ENCODE measurements around the gene PCAT7. TPM values are rescaled to one million over a fixed set of nuclear protein-coding genes. Genes with fewer than 3 reads are reported as not detected.

PCAT7 gene
- total RNA-seq, 1 experiment from 2014 or later: 4.0 TPM

DNA sequence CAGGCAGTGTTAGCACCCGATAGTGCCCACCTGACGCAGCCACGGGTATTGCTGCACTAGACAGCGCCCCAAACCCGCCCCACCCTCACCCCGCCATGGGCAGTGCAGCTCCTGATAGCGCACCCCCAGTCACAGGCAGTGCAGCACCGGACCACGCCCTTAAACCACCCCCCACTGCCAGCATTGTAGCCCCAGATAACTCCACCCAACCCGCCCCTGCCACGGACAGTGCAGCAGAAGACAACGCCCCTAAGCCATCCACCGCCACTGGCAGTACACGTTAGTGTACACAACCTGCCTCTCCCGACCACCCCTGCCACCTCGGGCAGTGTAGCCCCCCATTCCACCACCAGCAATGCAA, 825 bp upstream of the PCAT7 start:
- Histone ChIP-seq H2BK5ac (ENCODE audit: insufficient read length, low read length) (no peak overlapping the region), H3K9ac (ENCODE audit: extremely low read depth, insufficient read length, low read length) (no peak overlapping the region), H3K56ac (ENCODE audit: insufficient read length, low read depth, low read length) (no peak overlapping the region), H2BK12ac (ENCODE audit: insufficient read length, low read depth, low read length) (no peak overlapping the region), H3K23me2 (ENCODE audit: insufficient read length, low read depth, low read length, poor library complexity, severe bottlenecking) (peaks cover 8% of the 10 kb centered on the region), H2AK5ac (ENCODE audit: insufficient read length, low read length) (no peak overlapping the region), H2BK120ac (ENCODE audit: low read depth, low read length, poor library complexity, severe bottlenecking) (no peak overlapping the region), H2AFZ (ENCODE audit: low read length) (no peak overlapping the region), H4K5ac (ENCODE audit: insufficient read length, low read depth, low read length) (no peak overlapping the region), H3K18ac (ENCODE audit: insufficient read length, low read depth, low read length) (no peak overlapping the region), H3K79me2 (ENCODE audit: insufficient read depth, low read length) (no peaks in the 10 kb centered on the region), H2BK15ac (ENCODE audit: low read depth, low read length) (no peak overlapping the region), H3K9me3 (ENCODE audit: control insufficient read depth, low read depth, low read length) (no peaks in the 10 kb centered on the region), H3K79me1 (ENCODE audit: insufficient read depth, low read depth, low read length, poor library complexity, severe bottlenecking) (no peaks in the 10 kb centered on the region), H3T11ph (ENCODE audit: low read length) (no peak overlapping the region), H4K20me1 (ENCODE audit: control insufficient read depth, insufficient read depth, insufficient read length) (no peaks in the 10 kb centered on the region), H3K27ac (ENCODE audit: insufficient read length, low read depth, low read length) (no peak overlapping the region), H4K8ac (replicated peaks; ENCODE audit: insufficient read length, low read depth, low read length) (no peak overlapping the region), H2BK20ac (ENCODE audit: low read depth, low read length, poor library complexity, severe bottlenecking) (no peak overlapping the region), H4K91ac (ENCODE audit: insufficient read length, low read depth, low read length) (no peak overlapping the region), H3K4me2 (ENCODE audit: insufficient read depth, insufficient read length, low read length) (peak overlapping the region; percentile 37), H3K4ac (ENCODE audit: low read depth, low read length) (no peak overlapping the region), H3K23ac (ENCODE audit: insufficient read length, low read depth, low read length) (no peak overlapping the region), H3K27me3 (ENCODE audit: insufficient read depth, low read length) (no peaks in the 10 kb centered on the region), H3K14ac (ENCODE audit: insufficient read depth, low read length) (no peak overlapping the region), H3K4me1 (ENCODE audit: insufficient read depth, low read length) (no peaks in the 10 kb centered on the region)
- Mint-ChIP-seq H3K27ac (no peak overlapping the region), H3K36me3 (ENCODE audit: insufficient read depth in 1 of 3, low read depth in 3 of 3) (peaks cover 8 to 13% (median 12%) of the 10 kb centered on the region in 3 experiments), H3K4me1 (peaks cover 4 to 12% of the 10 kb centered on the region in 2 experiments; a peak in 3 of 4 replicates), H3K27me3 (ENCODE audit: low read depth) (no peaks in the 10 kb centered on the region; the same call in none of the 2 replicates), H3K9me3 (peaks cover 7% of the 10 kb centered on the region in 2 experiments; a peak in 2 of 5 replicates), H3K4me3 (no peak overlapping the region)
- no CpG with 5 or more reads among the region's 16 CpGs for WGBS (ENCODE audit: extremely low coverage, insufficient read length, low lambda C conversion rate)
- no peak for DNase-seq
- TF ChIP-seq CTCF (conservative IDR thresholded peaks at IDR 0.05): no peak
